Liver (tissue), 9 donors: ENCODE measurements around the gene WDR31. TPM values are rescaled to one million over a fixed set of nuclear protein-coding genes. Genes with fewer than 3 reads are reported as not detected.

Experiments used
- DNase-seq: peaks from one replicate; pipeline ENCODE4 v3.0.0-alpha.2; 2017; ENCODE audit warnings: low spot score
- H3K27ac ChIP-seq, 2 donors: one replicate each; pipeline ENCODE4 v1.7.0; 2013; ENCODE audit warnings: inconsistent platforms in 2 of 2, low read length in 2 of 2, control low read depth in 1 of 2, low read depth in 1 of 2, mild to moderate bottlenecking in 1 of 2
- H3K27me3 ChIP-seq, 4 donors: one replicate each; pipeline versions ENCODE4 v1.6.1 to v1.7.0; 2013; ENCODE audit warnings: low read length in 3 of 4, inconsistent platforms in 1 of 4, mild to moderate bottlenecking in 1 of 4, moderate library complexity in 1 of 4; ENCODE audit not compliant: control insufficient read depth in 4 of 4, insufficient read depth in 4 of 4
- H3K36me3 ChIP-seq, 4 donors: one replicate each; pipeline versions ENCODE4 v1.6.1 to v1.7.0; 2013; ENCODE audit warnings: low read length in 3 of 4, mild to moderate bottlenecking in 3 of 4, low read depth in 1 of 4, moderate library complexity in 1 of 4; ENCODE audit not compliant: control insufficient read depth in 4 of 4, insufficient read depth in 3 of 4
- H3K4me1 ChIP-seq, 4 donors: one replicate each; pipeline versions ENCODE4 v1.6.1 to v1.7.0; 2013; ENCODE audit warnings: low read length in 3 of 4, mild to moderate bottlenecking in 3 of 4, moderate library complexity in 1 of 4; ENCODE audit not compliant: control insufficient read depth in 4 of 4, insufficient read depth in 4 of 4
- H3K4me3 ChIP-seq, 3 donors: one replicate each; pipeline versions ENCODE4 v1.6.1 to v1.7.0; 2013; ENCODE audit warnings: low read length in 3 of 3, control low read depth in 1 of 3, low read depth in 1 of 3, mild to moderate bottlenecking in 1 of 3
- H3K9ac ChIP-seq, 2 donors: one replicate each; pipeline ENCODE4 v1.7.0; 2013; ENCODE audit warnings: low read length in 2 of 2, mild to moderate bottlenecking in 2 of 2, moderate library complexity in 2 of 2, control low read depth in 1 of 2, low read depth in 1 of 2
- H3K9me3 ChIP-seq, 4 donors: one replicate each; pipeline versions ENCODE4 v1.6.1 to v1.7.0; 2013; ENCODE audit warnings: low read length in 3 of 4; ENCODE audit not compliant: control insufficient read depth in 4 of 4
- EGR1 ChIP-seq, 2 donors: IDR thresholded peaks; 2 replicates each; pipeline ENCODE4 v1.6.1; 2016 to 2018; ENCODE audit warnings: antibody characterized with exemption in 2 of 2, low read depth in 2 of 2
- FOXA1 ChIP-seq: IDR thresholded peaks from 2 replicates; pipeline ENCODE4 v1.6.1; 2016; ENCODE audit warnings: antibody characterized with exemption
- FOXA2 ChIP-seq: IDR thresholded peaks from 2 replicates; pipeline ENCODE4 v1.6.1; 2016; ENCODE audit warnings: antibody characterized with exemption
- GABPA ChIP-seq, 2 donors: IDR thresholded peaks in 1 of 2; conservative IDR thresholded peaks in 1 of 2; 2 replicates each; pipeline ENCODE4 v1.6.1; 2016; ENCODE audit warnings: antibody characterized with exemption in 2 of 2, mild to moderate bottlenecking in 1 of 2, moderate library complexity in 1 of 2
- HNF4A ChIP-seq, 2 donors: conservative IDR thresholded peaks; 2 replicates each; pipeline ENCODE4 v1.6.1; 2016; ENCODE audit warnings: antibody characterized with exemption in 2 of 2, mild to moderate bottlenecking in 2 of 2
- HNF4G ChIP-seq: IDR thresholded peaks from 2 replicates; pipeline ENCODE4 v1.6.1; 2016; ENCODE audit warnings: antibody characterized with exemption
- JUND ChIP-seq, 2 donors: IDR thresholded peaks; 2 replicates each; pipeline ENCODE4 v1.6.1; 2016; ENCODE audit warnings: antibody characterized with exemption in 2 of 2
- NR2F2 ChIP-seq: IDR thresholded peaks from 2 replicates; pipeline ENCODE4 v1.6.1; 2016; ENCODE audit warnings: antibody characterized with exemption
- RAD21 ChIP-seq, 2 donors: IDR thresholded peaks; 2 replicates each; pipeline ENCODE4 v1.6.1; 2016; ENCODE audit warnings: antibody characterized with exemption in 2 of 2, mild to moderate bottlenecking in 2 of 2
- RXRA ChIP-seq, 2 donors: IDR thresholded peaks; 2 replicates each; pipeline ENCODE4 v1.6.1; 2017 to 2018; ENCODE audit warnings: antibody characterized with exemption in 2 of 2, mild to moderate bottlenecking in 1 of 2
- SP1 ChIP-seq: IDR thresholded peaks from 2 replicates; pipeline ENCODE4 v1.6.1; 2018; ENCODE audit warnings: antibody characterized with exemption, mild to moderate bottlenecking
- TAF1 ChIP-seq: conservative IDR thresholded peaks from 2 replicates; pipeline ENCODE4 v1.6.1; 2016; ENCODE audit warnings: antibody characterized with exemption, mild to moderate bottlenecking
- YY1 ChIP-seq: IDR thresholded peaks from 2 replicates; pipeline ENCODE4 v1.6.1; 2016; ENCODE audit warnings: antibody characterized with exemption, mild to moderate bottlenecking
- WGBS: extraction: QIAGEN DNeasy Blood & Tissue Kit; methylation state at CpG from one replicate; pipeline ENCODE4 v1.1.7; 2013; 5-methylcytosine and 5-hydroxymethylcytosine counted together
- polyA plus RNA-seq, 2 donors: library from polyadenylated mRNA; stranded (reverse) in 1 of 2; unstranded in 1 of 2; fragments of 200-250 nt in 1 of 2; fragments of >200 nt in 1 of 2; fragmentation: Nextera tagmentation in 1 of 2; extraction: Ambion mirVana in 1 of 2; gene quantifications; one replicate each; pipeline versions ENCODE4 v1.2.1 to v1.2.3, GENCODE V29; 2013 to 2015
- total RNA-seq, 2 donors: library from RNA; depleted of rRNA; stranded (reverse); fragments of >200 nt; gene quantifications; one replicate each; pipeline ENCODE4 v1.2.3, GENCODE V29; 2014
- TF ChIP-seq, protein P1 (sequence below): IDR thresholded peaks from 2 replicates; pipeline ENCODE4 v1.6.1; 2016; ENCODE audit warnings: antibody characterized with exemption
- TF ChIP-seq, protein P2 (sequence below): fragments of 150-350 bp; IDR thresholded peaks from 2 replicates; pipeline ENCODE4 v1.5.1; 2017; ENCODE audit warnings: improper control_type of control experiment, low read depth, low read length; ENCODE audit not compliant: missing input control
- TF ChIP-seq, protein P3 (sequence below): IDR thresholded peaks from 2 replicates; pipeline ENCODE4 v1.6.1; 2016; ENCODE audit warnings: antibody characterized with exemption
- TF ChIP-seq, protein P4 (sequence below): IDR thresholded peaks from 2 replicates; pipeline ENCODE4 v1.6.1; 2016; ENCODE audit warnings: antibody characterized with exemption, mild to moderate bottlenecking
- TF ChIP-seq, protein P5 (sequence below): IDR thresholded peaks from 2 replicates; pipeline ENCODE4 v1.6.1; 2016; ENCODE audit warnings: antibody characterized with exemption
- donor health status: healthy.
- donor health status: healthy.
- donor health status: healthy.
- donor health status: healthy.
- donor health status: healthy.

WDR31 gene
- total and polyA plus RNA-seq, 4 donors, result 1.1 to 3.2 (median 1.2) TPM

DNA sequence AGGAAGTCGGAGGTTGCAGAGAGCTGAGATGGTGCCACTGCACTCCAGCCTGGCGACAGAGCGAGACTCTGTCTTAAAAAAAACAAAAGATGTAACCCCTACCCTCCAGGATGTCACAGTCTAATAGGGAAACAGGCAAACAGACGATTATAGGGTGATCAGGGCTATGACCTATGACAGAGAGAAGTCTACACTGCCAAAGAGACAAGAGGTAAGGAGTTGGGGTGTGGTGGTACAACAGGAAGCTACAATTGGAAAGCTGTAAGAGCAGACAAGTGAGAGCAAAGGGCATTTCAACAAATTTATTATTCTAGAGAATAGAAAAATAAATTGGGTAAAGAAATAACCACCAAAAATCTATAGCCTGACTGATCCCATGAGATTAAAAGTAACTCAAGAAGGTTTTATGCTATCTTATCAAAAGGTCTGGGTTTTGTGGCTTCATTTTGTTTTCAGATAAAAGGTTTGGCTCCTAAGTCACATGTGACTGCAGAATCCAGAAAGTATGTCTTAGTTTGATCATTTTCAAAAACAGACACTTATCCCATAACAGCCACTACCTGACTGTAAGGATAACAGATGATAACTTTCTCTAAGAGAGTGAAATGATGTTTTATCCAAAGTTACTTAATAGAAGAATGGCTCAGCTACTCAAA is 72.0 kb downstream of the WDR31 start:
- 86% methylated on average over 4 of the region's 4 CpGs for WGBS

DNA sequence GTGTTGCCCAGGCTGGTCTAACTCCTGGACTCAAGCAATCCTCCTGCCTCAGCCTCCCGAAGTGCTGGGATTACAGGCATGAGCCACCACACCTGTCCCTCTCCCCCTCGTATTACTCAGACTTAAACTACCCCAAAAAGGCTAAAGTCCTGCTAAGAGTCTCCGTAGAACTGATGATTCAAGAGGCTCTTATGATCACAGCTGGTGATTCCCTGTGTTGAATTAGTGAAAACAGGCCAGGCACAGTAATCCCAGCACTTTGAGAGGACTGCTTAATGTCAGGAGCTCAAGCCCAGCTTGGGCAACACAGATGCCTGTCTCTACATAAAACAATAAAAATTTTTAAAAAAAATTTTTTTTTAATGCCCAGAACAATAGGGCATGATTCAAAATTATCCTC is 73.9 kb downstream of the WDR31 start:
- H3K27ac ChIP-seq, result no peak overlapping the region
- H3K9me3 ChIP-seq, result no peaks in the 10 kb centered on the region
- no peak overlapping the region for H3K9ac ChIP-seq
- no peaks in the 10 kb centered on the region for H3K27me3 ChIP-seq
- TF ChIP-seq TAF1 (no peak), YY1 (no peak), NR2F2 (no peak), FOXA1 (no peak), EGR1 (IDR thresholded peaks at IDR 0.05; ENCODE audit: low read depth in 2 of 2) (no peak), FOXA2 (no peak), JUND (IDR thresholded peaks at IDR 0.05) (no peak), SP1 (no peak), HNF4A (conservative IDR thresholded peaks at IDR 0.05) (no peak), RAD21 (IDR thresholded peaks at IDR 0.05) (no peak), RXRA (IDR thresholded peaks at IDR 0.05) (no peak), HNF4G (no peak)
- TF ChIP-seq, protein P1, sequence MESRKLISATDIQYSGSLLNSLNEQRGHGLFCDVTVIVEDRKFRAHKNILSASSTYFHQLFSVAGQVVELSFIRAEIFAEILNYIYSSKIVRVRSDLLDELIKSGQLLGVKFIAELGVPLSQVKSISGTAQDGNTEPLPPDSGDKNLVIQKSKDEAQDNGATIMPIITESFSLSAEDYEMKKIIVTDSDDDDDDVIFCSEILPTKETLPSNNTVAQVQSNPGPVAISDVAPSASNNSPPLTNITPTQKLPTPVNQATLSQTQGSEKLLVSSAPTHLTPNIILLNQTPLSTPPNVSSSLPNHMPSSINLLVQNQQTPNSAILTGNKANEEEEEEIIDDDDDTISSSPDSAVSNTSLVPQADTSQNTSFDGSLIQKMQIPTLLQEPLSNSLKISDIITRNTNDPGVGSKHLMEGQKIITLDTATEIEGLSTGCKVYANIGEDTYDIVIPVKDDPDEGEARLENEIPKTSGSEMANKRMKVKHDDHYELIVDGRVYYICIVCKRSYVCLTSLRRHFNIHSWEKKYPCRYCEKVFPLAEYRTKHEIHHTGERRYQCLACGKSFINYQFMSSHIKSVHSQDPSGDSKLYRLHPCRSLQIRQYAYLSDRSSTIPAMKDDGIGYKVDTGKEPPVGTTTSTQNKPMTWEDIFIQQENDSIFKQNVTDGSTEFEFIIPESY, result no peak
- TF ChIP-seq, protein P2, sequence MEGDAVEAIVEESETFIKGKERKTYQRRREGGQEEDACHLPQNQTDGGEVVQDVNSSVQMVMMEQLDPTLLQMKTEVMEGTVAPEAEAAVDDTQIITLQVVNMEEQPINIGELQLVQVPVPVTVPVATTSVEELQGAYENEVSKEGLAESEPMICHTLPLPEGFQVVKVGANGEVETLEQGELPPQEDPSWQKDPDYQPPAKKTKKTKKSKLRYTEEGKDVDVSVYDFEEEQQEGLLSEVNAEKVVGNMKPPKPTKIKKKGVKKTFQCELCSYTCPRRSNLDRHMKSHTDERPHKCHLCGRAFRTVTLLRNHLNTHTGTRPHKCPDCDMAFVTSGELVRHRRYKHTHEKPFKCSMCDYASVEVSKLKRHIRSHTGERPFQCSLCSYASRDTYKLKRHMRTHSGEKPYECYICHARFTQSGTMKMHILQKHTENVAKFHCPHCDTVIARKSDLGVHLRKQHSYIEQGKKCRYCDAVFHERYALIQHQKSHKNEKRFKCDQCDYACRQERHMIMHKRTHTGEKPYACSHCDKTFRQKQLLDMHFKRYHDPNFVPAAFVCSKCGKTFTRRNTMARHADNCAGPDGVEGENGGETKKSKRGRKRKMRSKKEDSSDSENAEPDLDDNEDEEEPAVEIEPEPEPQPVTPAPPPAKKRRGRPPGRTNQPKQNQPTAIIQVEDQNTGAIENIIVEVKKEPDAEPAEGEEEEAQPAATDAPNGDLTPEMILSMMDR, result no peak
- TF ChIP-seq, protein P3, sequence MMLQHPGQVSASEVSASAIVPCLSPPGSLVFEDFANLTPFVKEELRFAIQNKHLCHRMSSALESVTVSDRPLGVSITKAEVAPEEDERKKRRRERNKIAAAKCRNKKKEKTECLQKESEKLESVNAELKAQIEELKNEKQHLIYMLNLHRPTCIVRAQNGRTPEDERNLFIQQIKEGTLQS, result no peak
- TF ChIP-seq, protein P4, sequence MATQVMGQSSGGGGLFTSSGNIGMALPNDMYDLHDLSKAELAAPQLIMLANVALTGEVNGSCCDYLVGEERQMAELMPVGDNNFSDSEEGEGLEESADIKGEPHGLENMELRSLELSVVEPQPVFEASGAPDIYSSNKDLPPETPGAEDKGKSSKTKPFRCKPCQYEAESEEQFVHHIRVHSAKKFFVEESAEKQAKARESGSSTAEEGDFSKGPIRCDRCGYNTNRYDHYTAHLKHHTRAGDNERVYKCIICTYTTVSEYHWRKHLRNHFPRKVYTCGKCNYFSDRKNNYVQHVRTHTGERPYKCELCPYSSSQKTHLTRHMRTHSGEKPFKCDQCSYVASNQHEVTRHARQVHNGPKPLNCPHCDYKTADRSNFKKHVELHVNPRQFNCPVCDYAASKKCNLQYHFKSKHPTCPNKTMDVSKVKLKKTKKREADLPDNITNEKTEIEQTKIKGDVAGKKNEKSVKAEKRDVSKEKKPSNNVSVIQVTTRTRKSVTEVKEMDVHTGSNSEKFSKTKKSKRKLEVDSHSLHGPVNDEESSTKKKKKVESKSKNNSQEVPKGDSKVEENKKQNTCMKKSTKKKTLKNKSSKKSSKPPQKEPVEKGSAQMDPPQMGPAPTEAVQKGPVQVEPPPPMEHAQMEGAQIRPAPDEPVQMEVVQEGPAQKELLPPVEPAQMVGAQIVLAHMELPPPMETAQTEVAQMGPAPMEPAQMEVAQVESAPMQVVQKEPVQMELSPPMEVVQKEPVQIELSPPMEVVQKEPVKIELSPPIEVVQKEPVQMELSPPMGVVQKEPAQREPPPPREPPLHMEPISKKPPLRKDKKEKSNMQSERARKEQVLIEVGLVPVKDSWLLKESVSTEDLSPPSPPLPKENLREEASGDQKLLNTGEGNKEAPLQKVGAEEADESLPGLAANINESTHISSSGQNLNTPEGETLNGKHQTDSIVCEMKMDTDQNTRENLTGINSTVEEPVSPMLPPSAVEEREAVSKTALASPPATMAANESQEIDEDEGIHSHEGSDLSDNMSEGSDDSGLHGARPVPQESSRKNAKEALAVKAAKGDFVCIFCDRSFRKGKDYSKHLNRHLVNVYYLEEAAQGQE, result no peak
- TF ChIP-seq, protein P5, sequence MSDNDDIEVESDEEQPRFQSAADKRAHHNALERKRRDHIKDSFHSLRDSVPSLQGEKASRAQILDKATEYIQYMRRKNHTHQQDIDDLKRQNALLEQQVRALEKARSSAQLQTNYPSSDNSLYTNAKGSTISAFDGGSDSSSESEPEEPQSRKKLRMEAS, result no peak
- peaks cover 10 to 22% (median 20%) of the 10 kb centered on the region in 4 donors for H3K36me3 ChIP-seq
- no peak overlapping the region for H3K4me3 ChIP-seq
- no peak for DNase-seq
- 91% methylated on average over 3 of the region's 3 CpGs for WGBS
- peaks cover 1 to 26% (median 21%) of the 10 kb centered on the region in 4 donors for H3K4me1 ChIP-seq

More for the DNA sequence above, 72.0 kb downstream of the WDR31 start:
- DNase-seq, result no peak
- Histone ChIP-seq H3K27me3 (no peaks in the 10 kb centered on the region), H3K4me3 (no peak overlapping the region), H3K27ac (no peak overlapping the region), H3K36me3 (peaks cover 14 to 36% (median 31%) of the 10 kb centered on the region in 4 donors), H3K4me1 (peaks cover 0 to 11% (median 7%) of the 10 kb centered on the region in 4 donors), H3K9me3 (no peaks in the 10 kb centered on the region), H3K9ac (no peak overlapping the region)
- TF ChIP-seq, protein P5, result no peak
- TF ChIP-seq SP1, result no peak
- TF ChIP-seq NR2F2, result no peak
- no peak for TF ChIP-seq GABPA (IDR thresholded peaks at IDR 0.05 in 1 of 2, conservative IDR thresholded peaks at IDR 0.05 in 1 of 2)
- TF ChIP-seq, protein P3, result no peak
- TF ChIP-seq YY1, result no peak
- TF ChIP-seq, protein P2, result no peak
- TF ChIP-seq JUND (IDR thresholded peaks at IDR 0.05), result no peak
- no peak for TF ChIP-seq HNF4A (conservative IDR thresholded peaks at IDR 0.05)
